ENCODE data around the gene PAPPA. TPM values are rescaled to one million over a fixed set of nuclear protein-coding genes. Genes with fewer than 3 reads are reported as not detected.

PAPPA gene
- total RNA-seq, 3 donors from 2014 or later (not counting 1 experiment from before 2014, with no cell fraction given): not detected

DNA sequence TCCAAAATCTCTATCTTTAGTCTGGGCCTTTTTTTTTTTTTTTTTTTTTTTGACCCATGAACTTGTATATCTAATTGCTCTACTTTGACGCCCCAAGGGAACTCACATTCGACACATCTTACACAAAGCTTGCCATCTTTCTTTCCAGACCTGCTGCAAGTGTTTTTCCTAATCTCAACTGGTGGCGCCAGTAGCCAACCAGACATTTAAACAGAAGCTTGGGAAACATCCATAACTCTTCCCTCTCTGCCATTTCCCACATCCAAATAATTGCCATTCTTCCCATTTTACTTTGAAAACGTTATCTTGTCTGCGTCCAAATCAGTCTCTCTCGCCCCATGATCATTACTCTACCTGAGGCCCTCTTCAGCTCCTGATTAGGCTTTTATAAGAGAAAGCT, 130.9 kb downstream of the PAPPA start:
- H3K4me1 ChIP-seq (ENCODE audit: control insufficient read depth, insufficient read depth, low read length): no peaks in the 10 kb centered on the region
- Mint-ChIP-seq H3K9me3 (no peaks in the 10 kb centered on the region), H3K36me3 (no peaks in the 10 kb centered on the region), H3K27ac (no peak overlapping the region), H3K4me1 (no peaks in the 10 kb centered on the region), H3K4me3 (no peak overlapping the region), H3K27me3 (ENCODE audit: low read depth in 2 of 2) (no peaks in the 10 kb centered on the region)
- WGBS (ENCODE audit: insufficient coverage): 87% methylated on average over 6 of the region's 6 CpGs
- no peak overlapping the region for H3K4me3 ChIP-seq (ENCODE audit: low read length)
- TF ChIP-seq, protein P1, sequence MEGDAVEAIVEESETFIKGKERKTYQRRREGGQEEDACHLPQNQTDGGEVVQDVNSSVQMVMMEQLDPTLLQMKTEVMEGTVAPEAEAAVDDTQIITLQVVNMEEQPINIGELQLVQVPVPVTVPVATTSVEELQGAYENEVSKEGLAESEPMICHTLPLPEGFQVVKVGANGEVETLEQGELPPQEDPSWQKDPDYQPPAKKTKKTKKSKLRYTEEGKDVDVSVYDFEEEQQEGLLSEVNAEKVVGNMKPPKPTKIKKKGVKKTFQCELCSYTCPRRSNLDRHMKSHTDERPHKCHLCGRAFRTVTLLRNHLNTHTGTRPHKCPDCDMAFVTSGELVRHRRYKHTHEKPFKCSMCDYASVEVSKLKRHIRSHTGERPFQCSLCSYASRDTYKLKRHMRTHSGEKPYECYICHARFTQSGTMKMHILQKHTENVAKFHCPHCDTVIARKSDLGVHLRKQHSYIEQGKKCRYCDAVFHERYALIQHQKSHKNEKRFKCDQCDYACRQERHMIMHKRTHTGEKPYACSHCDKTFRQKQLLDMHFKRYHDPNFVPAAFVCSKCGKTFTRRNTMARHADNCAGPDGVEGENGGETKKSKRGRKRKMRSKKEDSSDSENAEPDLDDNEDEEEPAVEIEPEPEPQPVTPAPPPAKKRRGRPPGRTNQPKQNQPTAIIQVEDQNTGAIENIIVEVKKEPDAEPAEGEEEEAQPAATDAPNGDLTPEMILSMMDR (IDR thresholded peaks at IDR 0.05): no peak
- DNase-seq (no peak), ATAC-seq (no peak)
- H3K36me3 ChIP-seq (ENCODE audit: control insufficient read depth, insufficient read depth, low read length): no peaks in the 10 kb centered on the region
- H3K9me3 ChIP-seq (ENCODE audit: control insufficient read depth, insufficient read depth, low read length): no peaks in the 10 kb centered on the region
- no peaks in the 10 kb centered on the region for H3K27me3 ChIP-seq (ENCODE audit: control insufficient read depth, insufficient read depth, low read length)
- intact Hi-C loops (cut with micrococcal nuclease): no loop called here
- H3K27ac ChIP-seq (ENCODE audit: low read length): no peak overlapping the region

DNA sequence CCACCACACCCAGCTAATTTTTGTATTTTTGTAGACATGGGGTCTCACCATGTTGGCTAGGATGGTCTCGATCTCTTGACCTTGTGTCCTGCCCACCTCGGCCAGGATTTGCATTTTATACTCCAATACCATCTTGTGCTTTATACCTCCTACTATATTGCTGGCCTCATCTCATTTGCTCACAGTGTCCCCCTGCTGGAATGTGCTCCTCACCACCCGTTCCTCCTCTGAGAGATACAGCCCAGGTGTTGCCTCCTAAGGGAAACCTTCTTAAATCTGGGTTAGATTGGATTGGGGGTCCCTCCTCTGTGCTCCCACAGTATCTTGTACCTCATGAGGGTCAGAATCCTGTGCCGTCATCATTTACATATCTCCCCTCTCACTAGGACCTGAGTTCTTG, 131.7 kb downstream of the PAPPA start:
- ATAC-seq (no peak), DNase-seq (no peak)
- no peak overlapping the region for H3K4me3 ChIP-seq (ENCODE audit: low read length)
- Mint-ChIP-seq H3K27ac (no peak overlapping the region), H3K27me3 (ENCODE audit: low read depth in 2 of 2) (no peaks in the 10 kb centered on the region), H3K4me1 (no peaks in the 10 kb centered on the region), H3K4me3 (no peak overlapping the region), H3K9me3 (no peaks in the 10 kb centered on the region), H3K36me3 (no peaks in the 10 kb centered on the region)
- no peaks in the 10 kb centered on the region for H3K27me3 ChIP-seq (ENCODE audit: control insufficient read depth, insufficient read depth, low read length)
- H3K4me1 ChIP-seq (ENCODE audit: control insufficient read depth, insufficient read depth, low read length): no peaks in the 10 kb centered on the region
- no peaks in the 10 kb centered on the region for H3K9me3 ChIP-seq (ENCODE audit: control insufficient read depth, insufficient read depth, low read length)
- TF ChIP-seq, protein P1 (IDR thresholded peaks at IDR 0.05): no peak
- no peak overlapping the region for H3K27ac ChIP-seq (ENCODE audit: low read length)
- intact Hi-C loops (cut with micrococcal nuclease): no loop called here
- WGBS (ENCODE audit: insufficient coverage): 83% methylated on average over 4 of the region's 4 CpGs
- H3K36me3 ChIP-seq (ENCODE audit: control insufficient read depth, insufficient read depth, low read length): no peaks in the 10 kb centered on the region

DNA sequence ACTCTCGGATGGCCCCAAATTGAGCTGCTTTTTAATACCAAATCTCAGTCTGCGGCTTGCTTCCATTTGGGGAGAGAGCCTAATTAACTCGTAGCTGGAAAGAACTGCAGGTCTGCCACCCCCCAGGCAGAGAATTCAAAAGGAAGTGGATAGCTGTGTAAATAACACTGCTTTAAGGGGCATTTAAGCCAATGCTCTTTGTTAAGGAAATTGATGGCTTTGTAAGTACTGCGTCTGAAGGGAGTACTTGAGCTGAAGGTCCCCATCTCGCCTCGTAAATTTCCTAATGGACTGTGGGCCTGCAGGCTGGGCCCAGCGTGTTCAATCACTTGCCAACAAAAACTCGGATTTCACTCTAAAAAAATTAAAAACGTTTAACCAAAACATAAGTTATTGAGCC, 132.7 kb downstream of the PAPPA start:
- DNase-seq: no peak
- no peak overlapping the region for H3K27ac Mint-ChIP-seq
- peaks cover 0 to 4% of the 10 kb centered on the region in 2 donors for H3K9me3 Mint-ChIP-seq
- Histone ChIP-seq H3K4me1 (ENCODE audit: control insufficient read depth, insufficient read depth, low read length) (no peaks in the 10 kb centered on the region), H3K27ac (ENCODE audit: low read length) (no peak overlapping the region), H3K27me3 (ENCODE audit: control insufficient read depth, insufficient read depth, low read length) (no peaks in the 10 kb centered on the region), H3K36me3 (ENCODE audit: control insufficient read depth, insufficient read depth, low read length) (no peaks in the 10 kb centered on the region), H3K9me3 (ENCODE audit: control insufficient read depth, insufficient read depth, low read length) (no peaks in the 10 kb centered on the region), H3K4me3 (ENCODE audit: low read length) (no peak overlapping the region)
- 29% methylated on average over 9 of the region's 9 CpGs for WGBS (ENCODE audit: insufficient coverage)
- TF ChIP-seq, protein P1 (IDR thresholded peaks at IDR 0.05): no peak
- H3K27me3 Mint-ChIP-seq (ENCODE audit: low read depth in 2 of 2): no peaks in the 10 kb centered on the region
- H3K4me3 Mint-ChIP-seq: no peak overlapping the region
- no peaks in the 10 kb centered on the region for H3K36me3 Mint-ChIP-seq
- H3K4me1 Mint-ChIP-seq: no peaks in the 10 kb centered on the region
- ATAC-seq: no peak
- intact Hi-C loops (cut with micrococcal nuclease): no loop called here

DNA sequence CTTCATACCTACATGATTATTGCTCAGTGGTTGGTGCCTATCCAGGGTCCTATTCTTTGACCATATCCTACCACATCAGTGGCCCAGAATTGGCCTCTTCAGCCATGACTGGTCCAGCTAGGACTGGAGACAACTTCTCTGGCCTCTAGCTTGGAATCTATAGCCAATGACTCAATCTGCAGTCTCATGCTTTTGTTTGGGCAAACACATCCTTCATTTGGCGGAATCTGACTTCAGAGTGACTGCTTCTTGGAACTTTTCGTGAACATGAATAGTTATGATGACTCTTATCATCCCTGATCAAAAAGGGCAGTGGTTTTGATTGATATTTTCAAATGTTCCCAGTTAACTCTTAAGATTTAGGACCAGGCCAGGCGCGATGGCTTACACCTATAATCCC, 134.1 kb downstream of the PAPPA start:
- intact Hi-C loops (cut with micrococcal nuclease): no loop called here
- Mint-ChIP-seq H3K4me1 (no peaks in the 10 kb centered on the region), H3K4me3 (no peak overlapping the region), H3K27me3 (ENCODE audit: low read depth in 2 of 2) (no peaks in the 10 kb centered on the region), H3K36me3 (no peaks in the 10 kb centered on the region), H3K9me3 (peaks cover 0 to 4% of the 10 kb centered on the region in 2 donors), H3K27ac (no peak overlapping the region)
- ATAC-seq (no peak), DNase-seq (no peak)
- Histone ChIP-seq H3K36me3 (ENCODE audit: control insufficient read depth, insufficient read depth, low read length) (no peaks in the 10 kb centered on the region), H3K27ac (ENCODE audit: low read length) (no peak overlapping the region), H3K9me3 (ENCODE audit: control insufficient read depth, insufficient read depth, low read length) (no peaks in the 10 kb centered on the region), H3K27me3 (ENCODE audit: control insufficient read depth, insufficient read depth, low read length) (no peaks in the 10 kb centered on the region), H3K4me3 (ENCODE audit: low read length) (no peak overlapping the region), H3K4me1 (ENCODE audit: control insufficient read depth, insufficient read depth, low read length) (no peaks in the 10 kb centered on the region)
- WGBS (ENCODE audit: insufficient coverage): 94% methylated on average over 3 of the region's 4 CpGs
- TF ChIP-seq, protein P1 (IDR thresholded peaks at IDR 0.05): no peak
